GM10266 (cell line): ENCODE results near the gene LNPEP.

ENCODE experiments used
- DNase-seq: peaks from one replicate; pipeline ENCODE4 v3.0.0; 2012; ENCODE audit errors: extremely low spot score
- TF ChIP-seq, protein P1 (sequence below): IDR thresholded peaks from 2 replicates; pipeline ENCODE4 v1.5.1; 2012; ENCODE audit warnings: mild to moderate bottlenecking, low read depth; ENCODE audit not compliant: control insufficient read depth, insufficient read depth; ENCODE audit errors: missing control alignments

Gene LNPEP

DNA sequence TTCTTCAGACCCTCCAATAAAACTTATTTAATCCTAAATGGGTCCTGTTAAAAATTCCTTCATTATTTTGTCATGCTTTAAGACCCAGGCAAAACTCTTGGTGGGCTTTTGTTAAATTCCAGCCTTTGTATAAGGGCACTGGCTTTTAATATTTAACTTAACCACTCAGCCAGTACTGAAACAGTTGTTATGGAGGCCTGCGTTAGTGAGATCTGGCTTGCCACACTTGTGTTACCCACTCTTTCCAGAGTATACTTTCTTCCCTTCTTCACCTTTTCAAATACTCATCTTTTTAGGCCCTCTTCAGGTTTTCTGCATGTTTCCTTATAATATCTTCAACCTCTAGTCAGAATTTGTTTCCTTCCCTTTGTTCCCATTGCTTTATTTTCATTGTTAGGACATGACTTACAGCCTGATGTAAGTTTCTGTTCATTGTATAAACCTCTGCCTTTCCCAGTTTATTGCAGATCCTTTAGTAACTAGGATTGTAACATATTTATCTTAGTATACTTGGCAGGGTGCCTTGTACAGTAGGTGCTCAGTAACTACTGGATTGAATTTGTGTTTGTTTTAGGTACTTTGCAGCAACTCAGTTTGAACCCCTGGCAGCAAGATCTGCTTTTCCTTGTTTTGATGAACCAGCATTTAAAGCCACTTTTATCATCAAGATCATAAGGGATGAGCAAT is 48.8 kb downstream of the LNPEP start:
- TF ChIP-seq, protein P1, sequence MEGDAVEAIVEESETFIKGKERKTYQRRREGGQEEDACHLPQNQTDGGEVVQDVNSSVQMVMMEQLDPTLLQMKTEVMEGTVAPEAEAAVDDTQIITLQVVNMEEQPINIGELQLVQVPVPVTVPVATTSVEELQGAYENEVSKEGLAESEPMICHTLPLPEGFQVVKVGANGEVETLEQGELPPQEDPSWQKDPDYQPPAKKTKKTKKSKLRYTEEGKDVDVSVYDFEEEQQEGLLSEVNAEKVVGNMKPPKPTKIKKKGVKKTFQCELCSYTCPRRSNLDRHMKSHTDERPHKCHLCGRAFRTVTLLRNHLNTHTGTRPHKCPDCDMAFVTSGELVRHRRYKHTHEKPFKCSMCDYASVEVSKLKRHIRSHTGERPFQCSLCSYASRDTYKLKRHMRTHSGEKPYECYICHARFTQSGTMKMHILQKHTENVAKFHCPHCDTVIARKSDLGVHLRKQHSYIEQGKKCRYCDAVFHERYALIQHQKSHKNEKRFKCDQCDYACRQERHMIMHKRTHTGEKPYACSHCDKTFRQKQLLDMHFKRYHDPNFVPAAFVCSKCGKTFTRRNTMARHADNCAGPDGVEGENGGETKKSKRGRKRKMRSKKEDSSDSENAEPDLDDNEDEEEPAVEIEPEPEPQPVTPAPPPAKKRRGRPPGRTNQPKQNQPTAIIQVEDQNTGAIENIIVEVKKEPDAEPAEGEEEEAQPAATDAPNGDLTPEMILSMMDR: no peak

DNA sequence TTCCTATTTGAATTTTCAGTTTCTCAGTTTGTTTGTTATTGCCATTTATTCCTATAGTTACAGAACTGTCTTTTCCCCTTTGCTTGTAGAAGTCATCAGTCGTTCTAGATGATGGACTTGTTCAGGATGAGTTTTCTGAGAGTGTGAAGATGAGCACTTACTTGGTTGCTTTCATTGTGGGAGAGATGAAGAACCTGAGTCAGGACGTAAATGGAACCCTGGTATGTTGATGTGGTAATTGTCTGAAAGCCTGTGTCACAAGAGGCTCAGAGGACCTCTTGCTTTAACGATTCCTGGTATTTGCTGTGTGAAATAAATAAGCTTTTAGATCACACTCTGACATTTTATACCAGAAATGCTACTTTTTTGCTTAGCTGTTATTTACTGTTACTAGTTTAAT is 50.6 kb downstream of the LNPEP start:
- TF ChIP-seq, protein P1: no peak
- DNase-seq: no peak

More for the DNA sequence above, 48.8 kb downstream of the LNPEP start:
- no peak for DNase-seq

DNA sequence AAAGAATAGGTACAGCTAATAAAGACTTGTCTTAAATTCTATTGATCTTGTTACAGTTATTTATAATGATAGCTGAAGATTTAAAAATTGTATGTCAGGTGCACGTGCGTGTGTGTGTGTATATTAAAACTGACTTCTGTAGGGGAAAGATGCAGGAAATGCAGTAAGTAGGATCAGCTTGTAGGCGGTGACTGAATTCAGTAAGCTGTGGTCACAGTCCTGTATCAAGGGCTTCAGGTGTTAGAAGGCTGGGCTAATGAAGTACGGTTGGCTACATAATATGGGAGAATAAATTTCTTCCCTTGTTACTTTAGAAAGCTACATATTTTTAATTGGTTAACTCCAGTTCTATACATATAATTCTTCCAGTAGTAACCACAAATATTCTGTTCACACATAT is 54.2 kb downstream of the LNPEP start:
- DNase-seq: no peak
- TF ChIP-seq, protein P1: no peak

DNA sequence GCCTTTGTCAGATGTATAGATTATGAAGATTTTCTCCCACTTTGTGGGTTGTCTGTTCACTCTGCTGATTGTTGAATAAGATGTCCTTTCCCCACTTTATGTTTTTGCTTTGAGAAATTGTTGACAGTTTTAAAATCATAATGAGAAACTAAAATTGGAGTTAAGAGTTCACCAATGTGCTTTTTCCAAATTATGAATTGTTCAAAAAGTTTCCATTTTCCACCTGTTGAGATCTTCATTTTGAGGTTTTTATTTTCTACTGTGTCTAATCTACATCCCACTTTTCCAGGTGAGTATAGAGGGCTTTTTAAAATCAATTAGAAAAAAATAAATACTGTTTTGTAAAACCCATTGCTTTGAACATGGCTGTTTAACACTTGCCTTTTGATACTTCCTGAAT is 55.8 kb downstream of the LNPEP start:
- TF ChIP-seq, protein P1: no peak
- no peak for DNase-seq

DNA sequence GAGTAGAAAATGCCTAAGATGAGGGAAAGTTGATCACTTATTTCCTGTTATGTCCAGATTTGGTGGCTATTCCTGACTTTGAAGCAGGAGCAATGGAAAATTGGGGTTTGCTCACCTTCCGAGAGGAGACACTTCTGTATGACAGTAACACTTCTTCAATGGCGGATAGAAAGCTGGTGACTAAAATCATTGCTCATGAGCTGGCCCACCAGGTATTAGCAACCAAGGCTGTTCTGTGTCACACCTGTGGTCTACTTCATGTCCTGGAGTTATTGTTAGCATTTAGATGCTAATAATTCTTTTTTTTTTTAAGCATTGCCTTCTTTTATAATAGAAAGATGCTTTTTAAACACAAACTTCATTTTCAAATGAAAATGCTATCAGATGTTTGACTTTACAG is 57.9 kb downstream of the LNPEP start:
- DNase-seq: no peak
- TF ChIP-seq, protein P1: no peak

DNA sequence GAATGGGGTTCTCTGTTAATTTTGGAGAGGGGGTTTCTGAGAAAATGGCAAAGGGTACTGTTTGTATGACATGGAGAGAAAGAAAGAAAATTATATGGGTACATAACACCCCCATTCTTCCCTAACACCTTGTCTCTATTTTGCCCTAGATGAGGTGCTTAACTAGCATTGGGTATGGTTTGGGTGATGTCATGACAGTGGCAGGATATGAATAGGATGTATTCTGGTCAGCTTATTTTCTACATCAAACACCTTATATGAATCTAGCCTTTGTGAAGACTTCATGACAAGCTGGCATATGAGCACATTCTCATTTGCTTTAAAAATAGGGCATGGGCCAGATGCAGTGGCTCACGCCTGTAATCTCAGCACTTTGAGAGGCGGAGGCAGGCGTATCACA is 58.6 kb downstream of the LNPEP start:
- TF ChIP-seq, protein P1: no peak
- no peak for DNase-seq

DNA sequence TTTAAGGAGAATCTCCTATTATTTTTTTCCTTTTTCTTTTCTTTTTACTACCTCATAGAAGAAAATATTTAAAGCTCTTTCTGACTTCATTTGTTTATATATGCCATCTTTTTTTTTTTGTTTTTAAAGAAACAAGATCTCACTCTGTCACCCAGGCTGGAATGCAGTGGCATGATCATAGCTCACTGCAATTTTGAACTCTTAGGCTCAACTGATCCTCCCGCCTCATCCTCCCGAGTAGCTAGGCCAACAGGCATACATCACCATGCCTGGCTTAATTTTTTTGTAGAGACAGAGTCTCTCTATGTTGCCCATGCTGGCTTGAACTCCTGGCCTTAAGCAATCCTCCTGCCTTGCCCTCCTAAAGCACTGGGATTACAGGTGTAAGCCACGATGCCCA is 59.5 kb downstream of the LNPEP start:
- DNase-seq: no peak
- TF ChIP-seq, protein P1: no peak
